HG03558 (cell line): ENCODE data around the gene VWC2.
A peak's percentile ranks its signal among the peaks of the same experiment; 100 is the strongest.

ENCODE experiments used
- ATAC-seq: cut with Tn5 transposase; IDR thresholded peaks from one replicate; pipeline ENCODE4 v1.9.1; 2021; ENCODE audit warnings: moderate number of reproducible peaks; ENCODE audit not compliant: unreplicated experiment; ENCODE audit errors: extremely low read depth

VWC2 gene

DNA sequence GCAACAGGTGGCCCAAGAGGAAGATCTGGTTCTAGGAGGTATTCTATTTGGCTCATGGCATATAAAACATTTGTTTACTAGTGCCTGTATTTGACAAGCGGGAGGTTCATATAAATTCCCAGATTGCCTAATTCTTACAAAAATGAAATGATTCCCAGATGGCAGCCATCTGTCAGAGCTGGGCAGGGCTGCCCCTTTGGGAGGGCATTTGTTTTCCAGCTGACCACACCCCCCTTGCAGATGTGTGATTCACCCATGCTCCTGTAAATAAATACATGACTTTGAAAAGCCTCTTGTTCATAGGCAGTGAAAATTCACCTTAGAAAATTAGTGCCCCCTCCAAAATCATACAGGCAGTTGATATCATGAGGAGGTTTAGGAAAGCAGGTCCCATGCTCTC, 8.6 kb downstream of the VWC2 start:
- no peak for ATAC-seq

DNA sequence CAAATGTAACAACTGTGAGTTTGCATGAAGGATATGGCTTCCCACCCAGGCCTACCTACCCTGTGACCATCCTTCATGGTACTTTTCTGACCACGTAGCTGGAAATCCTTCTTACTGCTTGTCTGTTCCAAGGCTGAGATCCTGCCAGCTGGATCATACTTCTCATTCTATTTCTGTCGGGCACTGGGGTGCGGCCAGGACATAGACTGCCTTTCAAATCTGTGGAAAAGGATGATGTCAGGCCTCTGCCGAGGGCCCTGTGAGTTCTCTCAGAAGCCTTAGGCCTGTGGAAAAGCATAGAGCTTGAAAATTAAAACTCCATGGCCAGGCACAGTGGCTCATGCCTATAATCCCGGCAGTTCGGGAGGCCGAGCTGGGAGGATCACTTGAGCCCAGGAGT, 10.0 kb downstream of the VWC2 start:
- ATAC-seq = no peak

- no peak for ATAC-seq
These were observed 14.5 kb downstream of the VWC2 start for GRCh38 chr7:49787980-49788379.

DNA sequence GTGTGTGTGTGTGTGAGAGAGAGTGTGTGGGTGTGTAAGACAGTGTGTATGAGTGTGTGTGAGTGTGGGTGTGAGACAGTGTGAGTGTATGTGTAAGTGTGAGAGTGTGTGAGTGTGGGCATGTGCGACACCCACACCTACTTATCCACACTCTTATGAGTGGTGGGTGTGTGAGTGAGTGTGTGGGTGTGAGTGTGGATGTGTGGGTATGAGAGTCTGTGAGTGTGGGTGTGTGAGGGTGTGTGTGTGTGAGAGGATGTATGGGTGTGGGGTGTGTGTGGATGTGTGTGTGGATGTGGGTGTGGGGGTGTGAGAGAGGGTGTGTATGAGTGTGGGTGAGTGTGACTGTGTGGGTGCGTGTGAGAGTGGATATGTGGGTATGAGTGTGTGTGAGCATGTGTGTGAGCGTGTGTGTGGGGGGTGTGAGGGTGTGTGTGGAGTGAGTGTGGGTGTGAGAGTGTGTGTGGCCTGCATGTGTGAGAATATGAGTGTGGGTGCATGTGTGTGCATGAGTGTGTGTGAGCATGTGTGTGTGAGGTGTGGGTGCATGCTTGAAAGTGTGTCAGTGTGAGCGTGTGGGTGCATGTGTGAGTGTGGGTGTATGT, 15.1 kb downstream of the VWC2 start:
- no peak for ATAC-seq

DNA sequence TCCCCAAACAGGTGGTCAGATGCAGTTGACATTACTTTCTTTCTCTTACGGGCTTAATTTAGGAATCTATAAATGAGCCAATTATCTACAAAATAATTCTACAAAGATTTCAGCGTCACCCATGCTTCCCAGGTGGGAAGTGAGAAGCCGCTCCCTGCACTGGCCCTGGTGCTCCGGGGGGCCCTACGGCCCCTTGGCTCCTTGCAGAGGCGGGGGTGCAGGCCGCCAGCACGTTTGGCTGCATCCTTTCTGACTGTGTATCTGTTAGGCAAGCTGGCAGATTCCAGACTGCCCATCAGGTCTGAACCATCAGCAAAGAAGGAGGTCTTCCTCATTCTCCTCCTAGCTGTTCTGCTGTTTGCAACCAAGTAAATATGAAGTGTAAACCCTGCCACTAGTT, 16.3 kb downstream of the VWC2 start:
- ATAC-seq = no peak

DNA sequence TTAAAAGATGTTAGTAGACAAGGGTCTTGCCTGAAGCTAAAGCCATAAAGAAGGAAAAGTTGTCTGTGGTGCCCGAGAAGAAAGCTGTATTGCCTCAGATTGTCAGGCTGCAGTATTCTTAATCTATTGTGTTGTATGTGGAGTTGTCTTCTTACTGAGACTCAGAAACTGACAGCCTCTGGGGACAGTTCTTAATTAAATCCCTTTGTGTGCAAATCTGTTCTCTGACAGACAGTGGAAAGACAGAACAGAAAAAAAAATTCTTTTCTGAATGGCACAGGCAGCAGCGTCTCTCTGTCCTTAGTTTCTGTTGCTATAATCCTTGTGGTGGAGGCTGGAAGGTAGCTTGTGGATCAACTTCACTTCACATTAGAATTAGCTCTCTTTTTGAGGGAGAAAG, 16.8 kb downstream of the VWC2 start:
- ATAC-seq = no peak

DNA sequence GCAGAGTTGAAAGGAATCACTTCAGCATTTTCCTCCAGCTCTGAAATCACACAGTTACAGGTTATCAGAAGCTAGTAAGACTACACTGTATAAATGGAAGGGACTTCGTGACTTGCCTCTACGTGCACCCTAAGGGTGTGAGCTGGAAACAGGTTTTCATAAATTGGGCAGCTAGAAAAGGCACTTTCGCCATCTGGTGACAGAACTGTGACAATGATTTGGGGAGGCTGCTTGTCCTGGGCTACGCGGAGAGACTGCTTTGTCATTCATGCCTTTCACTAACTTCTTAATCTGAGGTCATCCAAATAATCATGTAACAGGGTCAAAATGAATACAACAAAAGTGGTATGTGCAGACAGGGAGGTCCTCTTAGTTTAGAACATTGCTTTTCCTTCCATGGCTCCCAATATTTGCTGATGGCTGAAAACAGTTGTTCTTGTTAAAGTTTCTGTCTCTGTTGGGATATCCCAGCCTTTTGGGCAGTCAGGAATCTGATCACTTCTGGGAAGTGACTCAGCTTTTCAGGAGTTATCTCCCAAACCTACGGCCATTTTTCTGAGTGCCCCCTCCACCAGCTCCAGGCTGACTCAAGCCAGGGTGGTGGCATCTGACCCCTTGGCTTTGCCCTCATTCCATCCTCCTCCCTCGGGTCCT, 17.8 kb downstream of the VWC2 start:
- ATAC-seq = peak; percentile 74

- no peak for ATAC-seq
These were observed 24.7 kb downstream of the VWC2 start for GRCh38 chr7:49797987-49798660.

- ATAC-seq = no peak
These were observed 26.6 kb downstream of the VWC2 start for GRCh38 chr7:49800031-49800430.

DNA sequence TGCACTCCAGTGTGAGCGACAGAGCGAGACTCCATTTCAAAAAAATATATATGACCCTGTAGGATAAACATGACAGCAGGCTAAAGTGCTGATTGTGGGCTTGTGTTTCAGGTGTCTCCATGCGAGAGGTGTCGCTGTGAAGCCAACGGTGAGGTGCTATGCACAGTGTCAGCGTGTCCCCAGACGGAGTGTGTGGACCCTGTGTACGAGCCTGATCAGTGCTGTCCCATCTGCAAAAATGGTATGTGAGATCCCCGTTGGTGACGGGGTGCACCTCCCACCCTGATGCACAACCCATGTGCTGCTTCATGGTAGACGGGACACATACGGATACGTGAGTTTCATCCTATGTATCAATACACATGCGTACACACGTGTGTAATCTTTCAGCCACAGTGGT, 29.2 kb downstream of the VWC2 start:
- no peak for ATAC-seq

DNA sequence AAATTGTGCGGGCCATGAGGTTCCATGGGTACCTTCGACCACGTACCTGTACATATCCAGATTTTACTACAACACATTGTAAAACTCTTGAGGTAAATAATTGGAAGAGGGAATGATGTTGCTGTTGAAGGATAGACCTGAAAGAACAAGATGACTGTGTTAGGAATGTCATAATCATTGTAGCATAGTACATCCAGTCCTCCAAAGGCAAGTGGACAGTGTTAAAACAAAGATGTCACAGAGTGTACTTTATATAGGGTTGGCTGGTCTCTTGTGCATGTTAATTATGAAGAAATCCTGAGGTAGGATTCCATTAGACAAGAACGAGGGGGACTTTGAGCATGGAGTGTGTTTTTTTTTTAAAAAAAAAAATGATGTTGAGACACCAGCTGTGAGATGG, 30.4 kb downstream of the VWC2 start:
- ATAC-seq = no peak

DNA sequence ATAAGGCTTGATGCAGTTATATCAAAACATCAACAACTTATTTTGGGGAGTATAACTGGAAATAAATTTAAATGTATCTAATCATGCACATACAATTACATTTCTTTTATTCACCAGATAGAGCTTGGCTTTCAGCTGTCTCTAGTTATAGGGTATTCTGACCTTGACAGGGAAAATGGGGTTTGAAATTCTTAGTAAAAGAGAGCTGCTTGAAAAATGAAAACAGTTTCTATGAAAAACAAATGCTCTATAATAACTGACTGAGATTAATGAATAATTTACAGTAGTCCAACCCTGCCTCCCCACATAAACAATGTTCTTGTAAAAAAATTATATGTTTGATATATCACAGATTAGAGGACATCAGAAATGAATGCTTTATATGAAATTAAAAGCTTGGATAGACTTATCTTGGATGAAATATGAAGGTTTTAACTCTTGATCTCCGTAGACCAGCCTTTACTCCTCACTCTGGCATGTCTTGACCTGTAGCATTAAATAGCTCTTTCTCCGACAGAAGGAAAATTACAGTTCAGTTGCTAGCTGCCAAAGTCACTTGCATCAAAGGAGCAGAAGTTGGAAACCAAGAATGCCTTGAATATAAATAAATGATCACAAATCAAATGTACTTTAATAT, 32.1 kb downstream of the VWC2 start:
- no peak for ATAC-seq

DNA sequence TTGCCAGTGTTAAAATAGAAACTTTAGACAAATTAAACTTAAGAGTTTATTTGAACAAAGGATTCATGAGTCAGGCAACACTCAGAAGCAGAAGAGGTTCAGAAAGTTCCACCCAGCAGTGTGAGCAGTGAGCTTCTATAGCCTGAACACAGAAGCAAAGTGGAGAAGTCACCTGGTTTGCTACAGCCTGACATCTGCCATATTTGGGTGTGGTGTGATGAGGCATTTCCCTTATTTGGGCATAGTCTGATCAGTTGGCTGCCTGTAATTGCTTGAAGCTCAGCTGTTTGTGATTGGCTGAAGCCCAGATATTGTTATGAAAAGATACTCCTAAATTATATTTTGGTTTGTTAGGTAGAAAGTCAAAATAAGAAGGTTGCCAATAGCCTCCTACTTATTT, 39.1 kb downstream of the VWC2 start:
- no peak for ATAC-seq

GRCh38 chr7:49817279-49817678, 43.8 kb downstream of the VWC2 start:
- no peak for ATAC-seq

GRCh38 chr7:49821181-49821580, 47.7 kb downstream of the VWC2 start:
- ATAC-seq = no peak

- ATAC-seq = no peak
These were observed 49.4 kb downstream of the VWC2 start for GRCh38 chr7:49822856-49823255.

DNA sequence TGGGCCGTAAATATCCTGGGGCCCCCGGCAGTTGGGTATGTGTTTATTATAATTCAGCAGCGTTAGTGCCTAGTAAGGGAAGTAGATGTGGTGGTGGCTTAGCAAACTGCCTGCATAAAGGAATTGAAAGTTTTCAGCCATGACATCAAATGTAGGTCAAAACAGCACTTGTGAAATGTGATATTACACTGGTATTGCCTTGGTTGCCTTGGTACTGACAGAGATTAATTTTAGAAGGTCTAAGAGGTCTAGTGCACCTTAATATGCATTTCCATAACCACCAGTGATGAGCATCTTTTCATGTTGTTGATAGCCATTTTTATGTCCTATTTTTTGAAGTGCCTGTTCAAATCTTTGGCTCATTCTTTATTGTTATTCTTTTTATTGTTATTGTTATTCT, 50.1 kb downstream of the VWC2 start:
- no peak for ATAC-seq

- ATAC-seq = no peak
These were observed 66.6 kb downstream of the VWC2 start for GRCh38 chr7:49839863-49840645.

GRCh38 chr7:49840751-49841405, 67.4 kb downstream of the VWC2 start:
- ATAC-seq = no peak

GRCh38 chr7:49845626-49846025, 72.2 kb downstream of the VWC2 start:
- ATAC-seq = no peak
